Measurements from ENCODE around the gene ELK1. TPM values are rescaled to one million over a fixed set of nuclear protein-coding genes. Genes with fewer than 3 reads are reported as not detected.

ELK1 gene
- total and polyA plus RNA-seq, 11 donors, result 9.9 to 67.2 (median 29.7) TPM

DNA sequence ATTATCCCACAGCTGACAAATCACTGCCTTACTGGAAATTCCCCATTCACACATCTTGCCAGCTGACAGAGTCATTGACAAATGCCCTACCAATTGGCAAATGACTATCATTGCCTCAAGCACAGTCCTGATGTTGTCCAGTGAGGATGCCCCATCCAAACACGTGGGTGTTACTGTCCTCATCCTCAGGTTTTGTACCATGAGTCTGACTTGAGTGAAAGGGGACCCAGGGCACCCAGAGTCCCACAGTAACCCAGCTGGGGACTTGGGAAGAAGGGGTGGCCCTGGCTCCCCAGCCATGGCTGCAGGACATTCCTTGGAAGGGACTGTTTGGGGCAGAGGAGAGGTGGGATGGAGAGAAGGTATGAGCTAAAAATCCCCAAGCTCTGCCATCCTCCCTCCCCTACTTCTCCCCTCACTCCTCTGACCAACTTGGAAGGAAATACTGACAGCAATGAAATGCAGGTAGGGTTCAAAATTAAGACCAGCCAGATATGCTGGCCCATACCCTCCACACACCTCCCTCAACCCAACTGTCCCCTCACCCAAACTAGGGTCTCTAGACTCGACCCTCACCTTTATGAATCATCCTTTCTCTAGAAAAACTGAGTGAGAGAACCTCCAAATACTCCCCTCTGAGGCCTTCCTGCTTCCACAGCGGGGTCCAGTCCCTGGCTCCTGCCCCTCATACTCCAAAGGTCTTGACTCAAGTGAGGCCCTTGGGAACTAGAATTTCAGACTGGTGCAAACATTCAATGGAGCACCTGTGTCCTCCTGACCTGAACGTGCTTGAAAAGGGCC is 63.1 kb downstream of the ELK1 start:
- Histone ChIP-seq H3K36me3 (peaks cover 0 to 14% (median 0%) of the 10 kb centered on the region in 9 donors), H3K27me3 (peaks cover 0 to 2% (median 0%) of the 10 kb centered on the region in 9 donors), H3K4me1 (no peaks in the 10 kb centered on the region), H3K9me3 (no peaks in the 10 kb centered on the region), H3K27ac (no peak overlapping the region), H3K4me3 (no peak overlapping the region)
- TF ChIP-seq POLR2A (IDR thresholded peaks at IDR 0.05) (no peak), CTCF (IDR thresholded peaks at IDR 0.05) (no peak)
- DNase-seq (no peak), ATAC-seq (no peak)
- intact Hi-C loops (cut with DNase I), result loop anchor here in 1 of 10 donors (10.0 kb wide), 1 partner anchor 58 kb away; no protein-coding TSS in a partner anchor
- WGBS, 4 donors, result 40 to 75% (median 57%) methylated on average over 3 to 4 of the region's 4 CpGs

DNA sequence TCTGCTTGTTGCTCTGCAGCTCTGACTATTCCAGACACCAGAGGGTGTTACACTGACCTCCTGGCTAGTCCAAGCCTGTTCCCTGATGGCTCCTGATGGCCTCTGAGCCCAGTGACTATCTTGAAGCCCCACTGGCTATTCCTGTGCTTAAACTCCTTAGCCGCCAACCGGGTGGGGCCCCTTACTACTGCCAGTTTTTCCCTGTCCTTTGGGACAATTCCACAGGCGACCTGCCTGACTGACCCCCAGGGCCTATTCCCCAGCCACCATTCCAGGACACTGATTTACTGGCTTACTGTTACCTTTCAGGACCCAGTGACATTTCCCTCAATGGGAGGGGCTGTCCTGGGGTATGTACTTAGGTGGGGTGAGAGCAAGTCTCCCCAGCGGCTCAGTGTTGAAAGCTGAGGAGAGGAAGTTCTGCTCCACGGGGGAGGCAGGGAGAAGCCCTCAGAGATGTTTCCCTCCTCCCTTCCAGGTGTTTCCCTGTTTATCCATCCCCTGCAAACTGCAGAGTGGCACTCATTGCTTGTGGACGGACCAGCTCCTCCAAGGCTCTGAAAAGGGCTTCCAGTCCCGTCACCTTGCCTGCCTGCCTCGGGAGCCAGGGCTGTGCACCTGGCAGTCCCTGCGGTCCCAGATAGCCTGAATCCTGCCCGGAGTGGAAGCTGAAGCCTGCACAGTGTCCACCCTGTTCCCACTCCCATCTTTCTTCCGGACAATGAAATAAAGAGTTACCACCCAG is 64.1 kb downstream of the ELK1 start:
- TF ChIP-seq CTCF (IDR thresholded peaks at IDR 0.05) (no peak), POLR2A (IDR thresholded peaks at IDR 0.05) (no peak)
- Histone ChIP-seq H3K9me3 (no peaks in the 10 kb centered on the region), H3K4me3 (no peak overlapping the region), H3K36me3 (peaks cover 0 to 14% (median 0%) of the 10 kb centered on the region in 9 donors), H3K4me1 (peaks cover 0 to 7% (median 0%) of the 10 kb centered on the region in 12 donors), H3K27ac (no peak overlapping the region), H3K27me3 (peaks cover 0 to 2% (median 0%) of the 10 kb centered on the region in 9 donors)
- intact Hi-C loops (cut with DNase I), result loop anchor here in 1 of 10 donors (10.0 kb wide), 1 partner anchor 59 kb away; no protein-coding TSS in a partner anchor
- DNase-seq (no peak), ATAC-seq (no peak)
- 64 to 75% (median 68%) methylated on average over 11 of the region's 11 CpGs for WGBS, 4 donors

Small RNA genes within 50 kb of the gene (microRNA-seq; reads per million reads assigned to microRNA genes)
- 0 to 0.13 (median 0) reads per million in 4 donors for gene MIR4769

Other genes starting within 250 kb of the ELK1 start
- 10 to 100 TPM; 10.3 to 19.6 (median 13.1) TPM for gene ZNF41, start 167.3 kb downstream of the ELK1 start, total RNA-seq
- gene ZNF41, start 167.3 kb downstream of the ELK1 start, polyA plus RNA-seq, result 1 to 10 TPM; 4.6 to 6.7 TPM
- gene ARAF, start 89.4 kb downstream of the ELK1 start, total RNA-seq, result 10 to 100 TPM; 68.3 to 97.6 (median 85.1) TPM
- gene ARAF, start 89.4 kb downstream of the ELK1 start, polyA plus RNA-seq, result 10 to 100 TPM; 36.3 to 70.7 TPM
- gene TIMP1, start 68.1 kb downstream of the ELK1 start, total RNA-seq, result 100 to 1,000 TPM in 5 of 9 donors, 10 to 100 TPM in 4; 52.5 to 864 (median 177) TPM
- gene TIMP1, start 68.1 kb downstream of the ELK1 start, polyA plus RNA-seq, result 100 to 1,000 TPM in 1 of 2 donors, 10 to 100 TPM in 1; 83.9 to 398 TPM
- 10 to 100 TPM in 5 of 9 donors, 1 to 10 TPM in 4; 7.1 to 20.5 (median 11.2) TPM for gene SYN1, start 30.7 kb downstream of the ELK1 start, total RNA-seq
- gene SYN1, start 30.7 kb downstream of the ELK1 start, polyA plus RNA-seq, result 10 to 100 TPM; 11.3 to 20.5 TPM
- gene CFP, start 20.6 kb downstream of the ELK1 start, total RNA-seq, result 10 to 100 TPM in 2 of 9 donors, 1 to 10 TPM in 6, under 1 TPM in 1; 0.98 to 24.7 (median 1.9) TPM
- gene CFP, start 20.6 kb downstream of the ELK1 start, polyA plus RNA-seq, result 1 to 10 TPM; 1.2 to 1.6 TPM
- 100 to 1,000 TPM in 3 of 9 donors, 10 to 100 TPM in 6; 74.4 to 132 (median 96.5) TPM for gene UXT, start 8.6 kb upstream of the ELK1 start, total RNA-seq
- 100 to 1,000 TPM; 113 to 193 TPM for gene UXT, start 8.6 kb upstream of the ELK1 start, polyA plus RNA-seq
- 1 to 10 TPM; 2.9 to 8.9 (median 6.9) TPM for gene ZNF81, start 186.3 kb upstream of the ELK1 start, total RNA-seq
- gene ZNF81, start 186.3 kb upstream of the ELK1 start, polyA plus RNA-seq, result 1 to 10 TPM; 2.5 to 3.5 TPM